ENCODE results near the gene ZNF691. TPM values are rescaled to one million over a fixed set of nuclear protein-coding genes. Genes with fewer than 3 reads are reported as not detected.

The ZNF691 gene
- total RNA-seq, 2 donors from 2014 or later, result 6.7 to 12.9 TPM

- no peaks in the 10 kb centered on the region for H3K36me3 ChIP-seq (replicated peaks in 1 of 2; ENCODE audit: insufficient read depth in 1 of 2, low read depth in 2 of 2)
- TF ChIP-seq CTCF (IDR thresholded peaks at IDR 0.05) (no peak), POLR2A (IDR thresholded peaks at IDR 0.05) (no peak)
- DNase-seq (no peak), ATAC-seq (no peak)
- no peak overlapping the region for H3K27ac ChIP-seq
- intact Hi-C loops (cut with DNase I), result no loop called here
- no peaks in the 10 kb centered on the region for H3K9me3 ChIP-seq
- WGBS, 2 donors, result 94% methylated on average over 2 of the region's 2 CpGs
- H3K4me1 ChIP-seq, result peaks cover 9% of the 10 kb centered on the region
- no peaks in the 10 kb centered on the region for H3K27me3 ChIP-seq
- no peak overlapping the region for H3K4me3 ChIP-seq
Observed at GRCh38 chr1:42821690-42822089, 24.7 kb upstream of the ZNF691 start.

GRCh38 chr1:42822800-42823392 lies 23.5 kb upstream of the ZNF691 start:
- DNase-seq (no peak), ATAC-seq (no peak)
- TF ChIP-seq POLR2A (IDR thresholded peaks at IDR 0.05), result no peak
- no peak for TF ChIP-seq CTCF (IDR thresholded peaks at IDR 0.05)
- 43 to 45% methylated on average over 2 of the region's 2 CpGs for WGBS, 2 donors
- intact Hi-C loops (cut with DNase I), result no loop called here
- no peaks in the 10 kb centered on the region for H3K27me3 ChIP-seq
- H3K4me1 ChIP-seq, result peaks cover 3% of the 10 kb centered on the region
- H3K27ac ChIP-seq, result no peak overlapping the region
- H3K9me3 ChIP-seq, result no peaks in the 10 kb centered on the region
- H3K36me3 ChIP-seq (replicated peaks in 1 of 2; ENCODE audit: insufficient read depth in 1 of 2, low read depth in 2 of 2), result no peaks in the 10 kb centered on the region
- no peak overlapping the region for H3K4me3 ChIP-seq

GRCh38 chr1:42824481-42825035 lies 21.9 kb upstream of the ZNF691 start:
- TF ChIP-seq POLR2A (IDR thresholded peaks at IDR 0.05) (no peak), CTCF (IDR thresholded peaks at IDR 0.05) (no peak)
- no peak overlapping the region for H3K4me3 ChIP-seq
- no peaks in the 10 kb centered on the region for H3K27me3 ChIP-seq
- H3K4me1 ChIP-seq, result no peaks in the 10 kb centered on the region
- ATAC-seq (no peak), DNase-seq (no peak)
- no peaks in the 10 kb centered on the region for H3K36me3 ChIP-seq (replicated peaks in 1 of 2; ENCODE audit: insufficient read depth in 1 of 2, low read depth in 2 of 2)
- intact Hi-C loops (cut with DNase I), result no loop called here
- no peak overlapping the region for H3K27ac ChIP-seq
- H3K9me3 ChIP-seq, result no peaks in the 10 kb centered on the region
- 87 to 92% methylated on average over 4 of the region's 4 CpGs for WGBS, 2 donors

GRCh38 chr1:42825036-42825851 lies 21.2 kb upstream of the ZNF691 start:
- H3K9me3 ChIP-seq, result no peaks in the 10 kb centered on the region
- no peaks in the 10 kb centered on the region for H3K27me3 ChIP-seq
- ATAC-seq, result no peak
- no peak for DNase-seq
- TF ChIP-seq POLR2A (IDR thresholded peaks at IDR 0.05) (no peak), CTCF (IDR thresholded peaks at IDR 0.05) (no peak)
- 82 to 83% methylated on average over 10 of the region's 10 CpGs for WGBS, 2 donors
- no peak overlapping the region for H3K27ac ChIP-seq
- no peaks in the 10 kb centered on the region for H3K36me3 ChIP-seq (replicated peaks in 1 of 2; ENCODE audit: insufficient read depth in 1 of 2, low read depth in 2 of 2)
- intact Hi-C loops (cut with DNase I), result no loop called here
- no peak overlapping the region for H3K4me3 ChIP-seq
- no peaks in the 10 kb centered on the region for H3K4me1 ChIP-seq

Measured in body of pancreas (tissue), 4 donors.